HG03045 (cell line): ENCODE data around the gene HEMK1.

Source experiments
- ATAC-seq: cut with Tn5 transposase; IDR thresholded peaks from one replicate; pipeline ENCODE4 v1.9.1; 2021; ENCODE audit warnings: mild to moderate bottlenecking, moderate library complexity; ENCODE audit not compliant: unreplicated experiment

The HEMK1 gene

GRCh38 chr3:50568947-50569749 lies at the start of gene HEMK1:
Gene HEMK1, plus strand, starts transcription at chr3:50569522. Its CDS starts 1,583 bp downstream, at chr3:50571105.
- ATAC-seq, result peak; percentile 69

DNA sequence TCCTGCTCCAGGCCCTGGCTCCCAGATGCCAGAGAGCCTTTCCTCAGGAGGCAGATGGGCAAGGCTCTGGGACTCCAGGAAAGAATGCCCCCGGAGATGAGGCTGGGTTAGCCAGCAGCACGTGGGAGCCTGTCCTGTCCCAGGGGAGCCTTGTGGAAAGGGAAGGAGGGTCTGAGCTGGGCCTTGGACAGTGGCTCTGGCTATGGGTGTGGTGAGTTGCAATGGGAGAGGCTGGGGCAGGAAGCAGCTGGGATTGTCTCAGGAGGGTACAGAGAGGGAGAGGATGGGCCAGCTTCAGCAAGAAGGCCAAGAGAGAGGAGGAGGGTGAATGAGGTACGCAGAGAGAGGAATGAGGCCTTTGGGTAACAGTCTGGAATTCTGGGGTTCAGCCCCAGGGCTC lies 48.5 kb upstream of the HEMK1 start:
- ATAC-seq, result no peak

GRCh38 chr3:50521572-50521971 lies 47.8 kb upstream of the HEMK1 start:
- no peak for ATAC-seq

- no peak for ATAC-seq
These were observed 46.0 kb upstream of the HEMK1 start for GRCh38 chr3:50523279-50523811.

DNA sequence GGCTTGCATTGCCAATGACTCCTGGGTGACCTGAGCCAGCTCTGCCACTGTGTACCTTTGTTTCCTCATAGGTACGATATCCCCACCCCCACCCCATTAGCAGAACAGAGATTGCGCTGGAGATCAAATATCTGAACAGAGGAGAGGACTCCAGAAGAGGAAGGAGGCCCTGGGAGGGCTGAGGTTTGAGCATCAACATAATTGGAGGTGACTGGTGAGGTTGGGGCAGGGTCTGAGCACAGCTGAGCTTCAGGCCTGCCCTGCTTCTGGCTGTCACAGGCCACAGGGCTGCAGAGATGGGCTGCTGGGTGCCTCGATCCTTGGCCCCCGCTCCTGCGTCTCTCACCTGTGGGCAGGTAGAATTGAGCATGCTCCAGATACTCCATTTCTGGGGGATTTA lies 44.6 kb upstream of the HEMK1 start:
- ATAC-seq, result no peak

DNA sequence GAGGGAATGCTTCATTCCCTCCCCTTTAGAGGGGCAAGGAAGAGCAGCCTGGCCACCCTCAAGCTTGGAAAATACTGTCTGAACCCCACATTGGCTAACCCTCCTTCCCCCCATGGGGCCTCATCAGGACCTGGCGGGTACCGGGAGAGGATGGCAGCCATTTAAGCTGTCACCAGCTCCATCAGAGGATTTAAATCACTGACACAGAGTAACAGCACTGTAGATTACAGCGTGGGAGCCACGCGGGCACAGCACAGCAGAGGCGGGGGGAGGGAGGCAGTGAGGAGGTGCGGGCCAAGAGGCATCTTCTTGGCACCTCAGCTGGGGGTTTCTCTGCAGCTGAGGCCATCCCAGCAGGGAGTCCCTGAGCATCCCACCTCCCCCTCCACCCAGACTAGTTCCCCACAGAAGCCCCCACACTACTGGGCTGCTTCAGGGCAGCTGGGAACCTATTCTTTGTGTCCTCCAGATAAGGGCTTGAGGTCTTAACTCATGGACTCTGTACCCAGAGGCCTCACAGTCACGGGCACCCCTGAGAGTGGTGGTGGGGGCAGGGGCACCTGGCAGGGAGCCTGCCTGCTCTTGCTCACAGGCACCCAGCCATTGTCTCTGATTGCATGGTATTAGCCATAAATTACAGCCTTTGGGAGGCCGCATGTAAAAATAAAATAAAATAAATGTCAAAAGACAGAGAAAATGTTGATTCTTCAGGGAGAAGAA lies 44.0 kb upstream of the HEMK1 start:
- no peak for ATAC-seq

DNA sequence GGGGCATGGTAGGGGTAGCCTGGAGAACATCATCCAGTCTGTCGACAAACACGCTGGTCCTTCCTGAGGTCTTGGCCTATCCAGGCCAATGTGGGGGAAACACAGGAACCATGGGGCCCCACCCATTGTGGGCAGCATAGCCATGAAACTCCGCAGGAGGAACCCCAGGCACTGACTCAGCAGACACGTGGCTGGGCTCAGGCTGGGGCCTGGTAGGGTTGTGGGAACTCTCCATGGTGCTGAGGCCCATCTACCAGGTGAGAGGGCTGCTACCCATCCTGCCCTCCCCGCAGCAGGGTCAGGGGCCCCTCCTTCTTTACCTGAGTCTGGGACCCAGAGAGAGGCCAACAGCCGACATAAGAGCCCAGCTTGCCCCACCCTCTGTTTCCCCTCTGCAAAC lies 43.3 kb upstream of the HEMK1 start:
- ATAC-seq, result no peak

DNA sequence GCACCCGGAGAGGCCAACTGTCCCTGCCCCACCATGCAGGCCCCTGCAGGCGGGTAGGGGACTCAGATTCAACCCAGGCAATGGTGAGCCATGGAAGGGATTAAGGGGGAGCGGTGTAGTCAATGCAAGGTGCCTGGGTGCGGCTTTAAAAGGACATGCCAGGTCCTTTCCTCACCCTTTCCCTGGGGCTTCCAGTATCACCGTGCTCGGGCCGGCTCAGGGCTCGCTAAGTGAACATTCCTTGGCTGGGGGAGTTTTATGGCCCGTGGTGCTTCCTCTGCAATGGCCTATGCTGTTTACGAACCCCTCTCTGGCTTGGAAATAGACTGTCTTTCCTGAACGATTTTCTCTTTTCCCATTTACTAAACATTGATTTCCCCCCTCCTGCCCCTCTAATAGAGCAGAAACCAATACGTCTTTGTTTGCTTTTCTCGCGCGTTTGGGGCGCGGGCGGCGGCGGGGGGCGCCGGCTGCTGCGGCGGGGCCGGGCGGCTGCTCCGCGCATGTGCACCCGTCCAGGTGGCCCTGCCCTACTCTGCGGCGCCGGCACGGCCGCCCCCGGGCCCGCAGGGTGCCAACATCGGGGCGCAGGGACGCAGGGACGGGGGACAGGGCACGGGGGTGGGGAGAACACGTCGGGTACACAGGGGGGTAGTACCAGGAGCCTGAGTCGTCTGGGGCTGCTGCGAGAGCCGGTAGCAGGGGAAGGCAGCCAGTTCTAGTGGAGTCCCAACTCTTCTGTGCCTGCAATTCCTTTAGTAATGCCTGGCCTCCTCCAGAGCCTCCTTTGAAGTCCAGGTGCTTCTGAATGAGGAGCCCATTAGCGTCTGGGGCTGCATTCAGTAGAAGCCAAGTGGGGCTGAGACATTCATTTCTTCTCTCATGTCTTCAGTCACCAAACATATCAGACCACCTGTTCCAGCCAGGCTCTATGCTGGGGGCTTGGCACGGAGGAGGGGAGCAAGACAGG lies 39.0 kb upstream of the HEMK1 start:
- ATAC-seq, result no peak

DNA sequence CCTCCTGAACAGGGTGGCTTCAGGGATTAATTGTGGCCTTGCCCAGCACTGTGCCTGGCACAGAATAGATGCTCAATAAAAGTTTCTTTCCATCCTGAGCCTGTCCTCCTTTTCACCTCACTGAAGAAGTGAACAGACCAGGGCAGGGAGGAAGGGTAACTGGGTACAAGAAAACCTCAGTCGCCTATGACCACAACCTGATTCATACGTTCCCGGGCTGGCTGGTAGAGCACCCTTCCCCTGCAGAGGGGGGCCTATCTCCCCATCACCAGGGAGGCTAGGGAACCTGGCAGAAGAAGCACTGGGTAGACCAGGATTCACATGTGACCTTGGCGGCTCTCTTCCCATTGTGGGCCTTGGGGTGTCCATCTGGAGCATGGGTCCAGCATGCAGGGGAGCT lies 38.1 kb upstream of the HEMK1 start:
- ATAC-seq, result no peak

DNA sequence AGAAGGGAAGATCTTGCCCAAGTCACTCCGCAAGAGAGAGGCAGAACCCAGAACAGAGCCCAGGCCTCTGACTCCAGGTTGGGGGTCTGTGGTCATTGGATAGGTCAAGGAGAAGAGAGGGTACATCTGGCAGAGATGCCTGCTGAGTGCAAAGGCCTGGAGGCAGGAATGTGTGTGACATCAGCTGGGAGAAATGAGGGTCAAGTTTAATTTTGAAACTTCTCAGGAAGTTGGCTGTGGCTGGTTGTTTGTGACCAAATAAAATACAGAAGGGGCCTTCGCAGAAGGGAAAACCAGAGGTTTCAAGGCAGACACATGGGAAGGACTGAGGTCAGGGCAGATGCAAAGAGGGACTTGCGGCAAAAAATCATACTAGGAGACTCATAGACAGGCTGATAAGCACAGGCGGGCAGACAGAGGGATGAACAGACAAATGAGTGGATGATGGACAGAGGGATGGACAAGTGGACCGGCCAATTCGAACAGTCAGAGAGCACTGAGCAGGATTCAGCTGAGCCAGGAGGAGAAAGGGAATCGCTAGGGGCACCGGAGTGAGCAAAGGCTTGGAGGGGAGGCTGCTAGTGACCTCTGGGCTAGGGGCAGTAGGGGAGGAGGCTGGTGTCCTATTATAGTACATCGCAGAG lies 37.1 kb upstream of the HEMK1 start:
- no peak for ATAC-seq

DNA sequence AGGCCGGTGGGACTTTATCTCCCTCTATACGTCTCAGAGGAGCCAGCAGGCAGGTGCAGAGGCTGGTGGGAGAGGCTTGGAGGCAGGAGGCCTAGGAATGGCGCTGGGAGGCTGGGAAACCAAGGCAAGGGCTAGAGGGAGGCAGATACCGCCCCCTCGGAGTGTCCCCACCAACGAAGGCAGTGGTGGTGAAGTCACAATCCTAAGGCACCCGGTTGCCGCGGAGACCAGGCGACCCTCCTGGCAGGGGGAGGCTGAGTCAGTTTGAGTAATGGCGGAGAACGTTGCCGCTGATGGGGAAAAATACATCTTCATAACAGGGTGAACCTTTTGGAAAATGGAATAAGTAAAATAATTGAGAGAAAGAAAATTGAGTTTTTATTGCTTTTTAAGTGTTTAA lies 36.0 kb upstream of the HEMK1 start:
- ATAC-seq, result no peak

- no peak for ATAC-seq
These were observed 35.4 kb upstream of the HEMK1 start for GRCh38 chr3:50533807-50534461.

GRCh38 chr3:50534681-50535330 lies 34.5 kb upstream of the HEMK1 start:
- no peak for ATAC-seq

DNA sequence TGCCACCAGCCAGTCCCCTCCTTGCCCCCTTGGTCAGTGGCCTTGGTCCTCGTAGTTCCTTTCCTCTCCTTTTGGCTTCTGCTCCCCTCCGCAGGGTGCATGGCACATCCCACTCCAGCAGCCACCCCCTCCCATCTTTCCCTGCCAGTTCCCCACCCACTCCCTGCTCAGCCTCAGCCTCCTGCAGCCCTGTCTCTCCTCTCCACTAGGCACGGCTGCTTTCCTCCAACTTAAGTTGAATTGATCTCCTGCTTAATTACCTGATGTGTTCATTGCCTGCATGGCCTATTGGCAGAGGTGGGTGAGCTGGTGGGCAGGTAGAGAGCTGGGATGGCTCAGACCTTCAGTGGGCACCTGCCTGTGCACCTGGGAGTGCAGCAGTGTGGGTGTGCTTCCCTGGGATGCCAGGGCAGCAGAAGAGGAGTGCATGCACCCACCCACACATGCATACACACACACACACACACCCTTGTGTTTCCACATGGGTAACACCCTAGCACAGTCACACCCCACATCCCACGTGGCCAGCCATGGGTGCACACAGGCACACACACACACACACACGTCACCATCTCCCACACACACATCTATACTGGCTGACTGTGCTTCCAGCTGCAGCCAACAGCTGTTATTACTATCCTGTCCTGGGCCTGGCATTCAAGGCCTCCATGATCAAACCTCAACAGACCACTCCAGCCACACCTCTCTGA lies 32.7 kb upstream of the HEMK1 start:
- ATAC-seq, result no peak

GRCh38 chr3:50537421-50538129 lies 31.7 kb upstream of the HEMK1 start:
- ATAC-seq, result no peak

GRCh38 chr3:50539356-50540286 lies 29.7 kb upstream of the HEMK1 start:
- no peak for ATAC-seq
